HG02588 (cell line): ENCODE data around the gene ASCC2.
"Not testable (repeated sequence)": the region's sequence is repeated elsewhere in the genome, so short reads cannot be mapped to it uniquely, and the experiment has no call there.

Source experiments
- ATAC-seq: cut with Tn5 transposase; IDR thresholded peaks from one replicate; pipeline ENCODE4 v1.9.1; 2021; ENCODE audit warnings: mild to moderate bottlenecking, moderate library complexity; ENCODE audit not compliant: unreplicated experiment

The ASCC2 gene

DNA sequence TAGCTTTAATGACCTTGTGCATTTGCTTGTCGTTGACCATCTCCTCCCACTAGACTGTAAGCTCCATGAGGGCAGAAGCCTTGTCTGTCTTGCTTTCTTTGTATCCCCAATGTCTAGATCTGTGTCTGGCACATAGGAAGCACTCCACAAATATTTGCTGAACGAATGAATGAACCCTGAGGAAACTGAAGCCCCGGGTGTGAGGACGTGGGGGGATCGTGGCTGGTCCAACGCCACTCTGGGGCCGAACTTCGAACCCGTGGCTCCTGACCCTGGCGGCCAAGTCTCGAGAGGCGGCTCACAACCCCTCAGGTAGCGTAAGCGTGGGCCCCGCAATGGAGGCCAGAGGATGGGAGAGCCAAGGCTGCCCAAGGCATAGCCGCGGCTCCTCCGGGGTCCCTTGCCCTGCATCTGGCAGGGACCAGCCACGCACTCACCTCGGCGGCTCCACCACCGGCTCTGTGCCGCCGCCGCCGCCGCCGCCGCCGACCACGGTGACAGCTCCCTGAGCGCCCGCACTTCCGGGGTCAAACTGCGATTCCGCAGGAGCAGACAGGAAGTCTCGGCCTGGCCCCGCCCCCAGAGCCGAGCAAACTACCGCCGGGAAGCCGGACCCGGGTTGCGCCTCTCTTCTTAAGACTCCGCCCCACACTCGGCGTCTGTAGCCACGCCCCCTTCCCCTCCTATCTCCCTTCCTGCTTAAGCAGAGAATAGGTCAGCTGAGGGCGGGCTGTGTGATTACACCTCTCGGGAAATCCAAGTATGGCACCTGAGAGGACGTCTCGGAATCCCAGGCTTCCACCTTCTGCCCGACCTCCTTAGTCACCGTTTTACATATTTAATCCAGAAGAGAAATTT lies at the start of gene ASCC2:
Gene ASCC2, minus strand, starts transcription at position 534 of the 858 bp plus-strand sequence. CDS start 5,949 bp downstream, outside the sequence.
- peak; percentile 92 for ATAC-seq

DNA sequence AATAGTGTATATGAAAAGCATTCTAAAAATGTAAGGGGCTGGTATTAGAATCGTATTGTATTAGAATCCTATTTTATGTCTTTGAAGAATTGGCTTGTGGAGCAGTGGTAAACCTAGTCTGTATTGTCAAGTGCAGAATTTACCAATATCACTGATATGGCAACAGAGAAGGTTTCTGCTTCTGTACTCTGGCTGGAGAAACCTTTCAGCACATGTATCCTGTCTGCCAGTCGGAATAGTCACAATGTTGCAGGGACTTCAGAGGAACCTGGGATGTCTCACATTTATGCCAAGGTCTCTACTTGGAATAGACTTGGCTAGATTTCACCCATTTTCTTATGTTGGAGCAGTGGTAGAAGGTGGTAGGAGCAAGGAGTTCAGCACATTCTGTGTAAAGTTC lies 49.3 kb upstream of the ASCC2 start:
- ATAC-seq, result no peak

DNA sequence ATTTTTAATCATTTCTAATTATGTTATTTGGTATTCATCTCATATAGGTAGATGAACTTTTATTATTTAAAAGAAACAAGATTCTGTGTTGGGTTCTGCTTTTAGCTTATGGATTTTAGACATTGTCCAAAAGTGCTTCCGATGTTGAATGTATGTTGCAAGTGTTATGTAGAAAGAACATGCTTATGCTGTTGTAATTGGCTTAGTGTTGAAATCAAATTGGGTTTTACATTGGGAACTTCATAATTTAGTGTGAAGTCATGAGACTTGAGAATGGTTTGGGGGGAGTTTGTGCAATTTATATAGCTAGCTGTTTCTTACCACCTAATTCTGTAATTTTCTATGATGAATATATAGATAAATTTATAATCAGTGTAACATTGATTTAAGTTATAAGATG lies 48.5 kb upstream of the ASCC2 start:
- ATAC-seq, result no peak

- ATAC-seq, result no peak
These were observed 47.5 kb upstream of the ASCC2 start for GRCh38 chr22:29885610-29886009.

DNA sequence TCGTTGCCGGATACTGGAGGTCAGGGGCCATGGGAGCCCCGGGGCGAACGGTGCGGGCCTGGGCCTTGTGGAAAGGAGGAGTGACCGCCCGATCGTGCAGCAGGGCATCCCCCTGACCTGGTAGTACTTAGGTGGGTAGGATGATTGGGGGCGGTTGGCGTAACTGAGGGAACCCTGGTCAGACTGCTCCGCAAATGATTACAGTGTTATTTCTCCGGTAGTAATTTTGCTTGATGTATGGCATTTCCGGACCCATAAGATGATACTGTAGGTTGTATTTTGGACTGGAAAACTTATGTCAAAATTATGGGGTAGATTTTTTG lies 45.7 kb upstream of the ASCC2 start:
- ATAC-seq, result peak; percentile 9

DNA sequence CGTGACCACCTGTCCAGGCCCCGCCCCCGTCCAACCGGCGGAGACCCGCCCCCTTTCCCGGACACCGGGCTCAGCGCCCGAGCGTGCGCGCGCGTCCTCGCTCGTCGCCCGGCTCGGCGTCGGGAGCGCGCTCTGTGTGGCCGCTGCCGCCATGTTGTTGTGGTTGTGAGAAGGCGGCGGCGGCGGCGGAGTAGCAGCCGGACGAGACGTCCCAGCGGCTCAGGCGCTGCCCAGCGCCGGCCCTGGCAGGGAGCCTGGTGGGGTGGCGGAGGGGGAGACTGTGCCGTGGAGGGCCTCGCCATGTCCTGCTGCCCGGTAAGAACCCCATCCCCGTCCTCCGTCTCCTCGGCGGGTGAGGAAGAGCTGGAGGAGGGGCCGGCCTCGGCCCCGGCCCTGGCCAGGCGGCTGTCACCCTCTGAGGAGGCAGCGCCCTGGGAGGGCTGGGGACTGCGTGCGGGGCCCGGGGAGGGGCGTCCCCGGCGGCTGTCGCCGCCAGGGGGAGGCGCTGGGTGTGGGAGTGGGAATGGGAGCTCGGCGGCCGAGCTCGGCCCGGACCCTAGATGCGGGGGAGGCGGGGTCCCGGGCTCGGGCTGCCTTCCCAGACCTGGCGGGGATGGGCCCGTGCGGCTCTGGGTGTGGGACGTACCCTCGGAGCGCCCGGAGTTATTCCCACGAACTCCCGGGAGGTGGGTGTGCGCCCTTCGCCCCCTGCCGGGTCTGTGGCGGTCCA lies 45.1 kb upstream of the ASCC2 start, which contains the start of gene MTMR3:
Gene MTMR3, plus strand, starts transcription at position 130 of the 730 bp plus-strand sequence. CDS start 87,886 bp downstream, outside the sequence.
- peak; percentile 76 for ATAC-seq

- no peak for ATAC-seq
These were observed 44.6 kb upstream of the ASCC2 start for GRCh38 chr22:29882716-29883044.

GRCh38 chr22:29879753-29880152 lies 41.7 kb upstream of the ASCC2 start:
- ATAC-seq, result no peak

- ATAC-seq, result no peak
These were observed 39.5 kb upstream of the ASCC2 start for GRCh38 chr22:29877620-29878019.

DNA sequence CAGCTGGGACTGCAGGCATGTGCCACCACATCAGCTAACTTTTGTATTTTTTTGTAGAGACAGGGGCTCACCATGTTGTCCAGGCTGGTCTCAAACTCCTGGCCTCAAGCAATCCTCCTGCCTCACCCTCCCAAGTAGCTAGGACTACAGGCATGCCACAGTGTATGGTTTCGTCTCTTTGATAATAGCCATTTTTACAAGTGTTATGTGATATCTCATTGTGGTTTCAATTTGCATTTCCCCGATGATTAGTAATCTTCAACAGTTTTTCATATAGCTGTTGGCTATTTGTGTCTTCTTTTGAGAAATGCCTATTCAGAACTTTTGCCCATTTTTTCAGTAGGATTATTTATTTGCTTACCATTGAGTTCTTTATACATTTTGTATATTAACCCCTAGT lies 35.9 kb upstream of the ASCC2 start:
- no peak for ATAC-seq

DNA sequence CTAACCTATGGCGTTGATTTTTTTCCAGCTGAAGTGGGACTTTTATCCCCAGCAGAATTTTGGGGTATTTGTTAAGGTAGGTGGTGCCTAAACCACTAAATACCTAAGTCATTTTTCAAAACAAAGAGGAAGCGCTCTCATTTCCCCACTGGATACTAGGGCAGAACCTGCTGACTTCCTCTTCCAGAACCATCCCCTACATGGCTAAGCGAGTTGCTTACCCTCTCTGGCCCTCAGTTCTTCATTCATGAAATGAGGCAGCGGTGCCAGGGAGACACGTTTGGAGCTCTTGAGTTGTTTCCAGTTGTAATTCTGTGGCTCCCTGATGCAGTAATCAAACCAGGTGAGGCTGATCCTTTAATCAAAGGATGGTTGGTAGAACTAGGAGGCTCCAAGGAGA lies 34.9 kb upstream of the ASCC2 start:
- no peak for ATAC-seq

DNA sequence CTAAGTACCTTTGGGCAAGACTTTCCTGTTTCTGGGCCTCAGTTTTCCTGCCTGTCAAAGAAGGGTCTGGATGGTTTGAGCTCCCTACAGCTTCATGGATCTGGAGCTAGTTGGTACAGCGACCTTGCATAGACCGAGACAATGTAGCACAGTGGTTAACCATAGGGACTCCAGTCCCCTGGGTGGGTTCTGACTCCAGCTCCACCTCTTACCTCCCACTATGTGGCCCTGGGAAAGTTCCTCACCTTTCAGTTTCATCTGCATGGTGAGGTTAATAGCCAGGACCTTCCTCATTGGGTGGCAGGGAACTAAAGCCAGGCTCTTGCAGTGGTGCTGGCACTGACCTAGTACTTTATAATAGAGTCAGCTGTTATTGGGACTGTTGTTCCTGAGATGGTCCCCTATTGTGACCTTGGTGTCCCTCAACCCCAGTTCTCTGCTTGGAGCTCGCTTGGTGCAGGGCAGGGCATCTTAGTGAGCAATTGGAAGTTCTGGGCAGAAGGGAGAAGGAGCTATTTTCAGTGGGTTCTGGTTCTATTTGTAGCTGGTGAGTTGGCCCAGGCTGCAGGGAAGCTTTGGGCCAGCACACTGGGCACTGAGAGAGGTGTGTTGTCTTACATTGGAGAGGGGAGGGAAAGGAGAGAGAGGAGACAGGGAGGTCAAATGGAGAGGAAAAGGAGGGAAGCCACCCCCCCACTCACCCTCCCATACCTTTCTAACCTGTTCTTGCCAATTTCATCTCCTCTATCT lies 34.2 kb upstream of the ASCC2 start:
- no peak for ATAC-seq

GRCh38 chr22:29871684-29872083 lies 33.6 kb upstream of the ASCC2 start:
- ATAC-seq, result no peak

DNA sequence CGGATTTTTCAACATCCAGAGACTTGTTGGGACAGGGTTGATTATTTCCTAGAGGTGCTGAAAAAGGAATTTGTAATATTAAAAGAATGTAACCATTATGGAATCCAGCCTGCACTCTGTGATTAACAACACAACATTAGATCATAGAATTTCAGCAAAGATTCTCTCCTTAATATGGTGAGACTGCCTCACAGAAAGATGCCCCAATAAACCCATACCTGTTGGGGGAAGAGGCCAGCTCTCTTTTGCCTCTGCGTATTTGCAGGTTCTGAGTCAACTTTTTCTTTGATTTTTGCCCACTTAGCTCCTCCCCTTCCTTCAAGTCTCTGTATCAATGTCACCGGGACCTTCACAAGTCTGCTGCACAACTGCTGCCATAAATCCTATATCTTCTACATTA lies 32.5 kb upstream of the ASCC2 start:
- no peak for ATAC-seq

DNA sequence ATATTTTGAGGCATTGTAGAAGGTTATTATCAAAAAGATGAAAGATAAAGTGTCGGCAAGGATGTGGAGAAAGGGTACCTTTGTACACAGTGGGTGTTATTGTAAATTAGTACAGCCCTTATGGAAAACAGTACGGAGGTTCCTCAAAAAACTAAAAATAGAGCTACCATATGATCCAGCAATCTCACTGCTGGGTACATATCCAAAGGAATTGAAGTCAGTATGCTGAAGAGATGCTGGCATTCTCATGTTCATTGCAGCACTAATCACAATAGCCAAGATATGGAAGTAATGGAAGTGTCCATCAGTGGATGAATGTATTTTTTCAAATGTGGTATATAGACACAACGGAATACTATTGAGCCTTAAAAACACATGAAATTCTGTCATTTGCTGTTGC lies 29.8 kb upstream of the ASCC2 start:
- no peak for ATAC-seq

- no peak for ATAC-seq
These were observed 29.2 kb upstream of the ASCC2 start for GRCh38 chr22:29867260-29867659.

GRCh38 chr22:29865572-29865971 lies 27.5 kb upstream of the ASCC2 start:
- not testable (repeated sequence) for ATAC-seq

DNA sequence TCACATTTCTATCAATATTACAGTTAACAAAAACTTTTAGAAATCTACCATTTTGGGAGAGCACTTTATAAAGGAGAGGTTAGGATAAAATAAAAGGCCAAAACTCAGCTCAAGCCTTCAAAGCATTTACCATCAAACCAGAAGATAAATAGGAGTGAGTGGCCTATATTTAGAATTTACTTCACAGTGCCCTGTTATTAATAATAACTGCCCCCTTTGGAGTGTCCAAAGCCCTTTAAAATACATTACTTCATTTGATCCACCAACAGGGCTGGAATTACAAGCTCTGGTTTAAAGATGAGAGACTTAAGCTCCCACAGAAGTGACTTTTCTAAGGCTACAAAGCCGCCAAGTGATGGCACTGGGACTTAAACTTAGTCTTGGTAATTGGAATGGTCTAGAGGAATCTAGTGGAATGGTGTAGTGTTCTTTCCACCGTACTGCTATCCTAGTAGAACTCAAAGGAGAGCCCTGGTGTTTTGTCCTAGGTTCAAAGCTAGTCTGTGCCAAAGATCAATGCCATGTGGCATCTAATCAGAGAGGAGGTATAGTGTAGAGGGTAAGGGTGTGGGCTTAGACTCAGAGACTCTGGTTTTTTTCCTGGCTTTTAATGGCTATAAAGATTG lies 23.7 kb upstream of the ASCC2 start:
- no peak for ATAC-seq

- no peak for ATAC-seq
These were observed 22.1 kb upstream of the ASCC2 start for GRCh38 chr22:29860006-29860766.

GRCh38 chr22:29859030-29859429 lies 21.0 kb upstream of the ASCC2 start:
- ATAC-seq, result not testable (repeated sequence)
